ENCODE data around the gene LEPROT. TPM values are rescaled to one million over a fixed set of nuclear protein-coding genes. Genes with fewer than 3 reads are reported as not detected.
A peak's percentile ranks its signal among the peaks of the same experiment; 100 is the strongest.

LEPROT gene
- total RNA-seq, 1 donor from 2014 or later, result 158 TPM

DNA sequence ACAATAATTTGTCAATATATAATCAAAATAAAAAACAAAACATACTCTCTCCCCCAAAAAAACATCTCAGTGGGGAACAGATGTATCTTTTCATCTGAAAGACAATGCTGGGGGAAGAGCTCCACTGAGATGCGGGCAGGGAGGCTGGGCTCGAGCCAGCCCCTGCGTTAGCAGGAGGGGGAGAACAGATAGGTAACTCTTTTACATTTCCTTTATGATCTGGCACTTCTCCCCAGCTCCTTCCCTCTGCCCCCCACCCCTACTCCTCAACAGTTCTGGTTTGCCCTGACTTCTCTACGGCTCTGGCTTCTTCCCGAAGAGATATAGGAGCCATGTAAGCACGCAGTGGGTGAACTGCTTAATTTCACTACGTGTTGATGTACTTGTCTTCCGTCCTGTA is 12.4 kb downstream of the LEPROT start:
- H3K9me3 Mint-ChIP-seq (ENCODE audit: unreplicated experiment), result no peaks in the 10 kb centered on the region
- H3K27ac Mint-ChIP-seq (ENCODE audit: unreplicated experiment), result peak overlapping the region; percentile 20
- TF ChIP-seq, protein P1, sequence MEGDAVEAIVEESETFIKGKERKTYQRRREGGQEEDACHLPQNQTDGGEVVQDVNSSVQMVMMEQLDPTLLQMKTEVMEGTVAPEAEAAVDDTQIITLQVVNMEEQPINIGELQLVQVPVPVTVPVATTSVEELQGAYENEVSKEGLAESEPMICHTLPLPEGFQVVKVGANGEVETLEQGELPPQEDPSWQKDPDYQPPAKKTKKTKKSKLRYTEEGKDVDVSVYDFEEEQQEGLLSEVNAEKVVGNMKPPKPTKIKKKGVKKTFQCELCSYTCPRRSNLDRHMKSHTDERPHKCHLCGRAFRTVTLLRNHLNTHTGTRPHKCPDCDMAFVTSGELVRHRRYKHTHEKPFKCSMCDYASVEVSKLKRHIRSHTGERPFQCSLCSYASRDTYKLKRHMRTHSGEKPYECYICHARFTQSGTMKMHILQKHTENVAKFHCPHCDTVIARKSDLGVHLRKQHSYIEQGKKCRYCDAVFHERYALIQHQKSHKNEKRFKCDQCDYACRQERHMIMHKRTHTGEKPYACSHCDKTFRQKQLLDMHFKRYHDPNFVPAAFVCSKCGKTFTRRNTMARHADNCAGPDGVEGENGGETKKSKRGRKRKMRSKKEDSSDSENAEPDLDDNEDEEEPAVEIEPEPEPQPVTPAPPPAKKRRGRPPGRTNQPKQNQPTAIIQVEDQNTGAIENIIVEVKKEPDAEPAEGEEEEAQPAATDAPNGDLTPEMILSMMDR (IDR thresholded peaks at IDR 0.05), result no peak
- DNase-seq (ENCODE audit: extremely low spot score, unreplicated experiment), result no peak
- peaks cover 39% of the 10 kb centered on the region for H3K36me3 Mint-ChIP-seq (ENCODE audit: unreplicated experiment)
- no peaks in the 10 kb centered on the region for H3K27me3 Mint-ChIP-seq (ENCODE audit: unreplicated experiment)
- peaks cover 59% of the 10 kb centered on the region for H3K4me1 Mint-ChIP-seq (ENCODE audit: unreplicated experiment)
- H3K4me3 Mint-ChIP-seq (ENCODE audit: unreplicated experiment), result no peak overlapping the region

DNA sequence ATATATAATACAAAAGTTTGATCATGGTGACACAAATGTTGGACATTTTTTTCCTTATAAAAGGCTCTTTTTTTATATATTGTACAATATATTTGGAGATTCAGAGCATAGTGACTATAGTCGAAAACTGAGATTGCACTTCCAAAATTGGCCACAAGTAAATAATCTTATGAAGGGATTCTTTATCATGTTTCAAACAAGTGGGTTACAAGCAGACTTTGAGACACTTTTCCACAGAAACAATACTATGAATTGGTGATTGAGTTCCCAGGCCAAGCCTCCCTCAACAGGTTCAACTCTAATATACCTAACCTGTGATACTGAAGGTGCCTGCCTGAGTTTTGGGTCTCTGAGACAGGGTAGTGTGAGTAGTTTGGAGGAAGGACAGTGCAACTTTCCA is 13.8 kb downstream of the LEPROT start:
- DNase-seq (ENCODE audit: extremely low spot score, unreplicated experiment), result no peak
- TF ChIP-seq, protein P1 (IDR thresholded peaks at IDR 0.05), result peak; percentile 17
- no peaks in the 10 kb centered on the region for H3K9me3 Mint-ChIP-seq (ENCODE audit: unreplicated experiment)
- H3K4me1 Mint-ChIP-seq (ENCODE audit: unreplicated experiment), result peaks cover 54% of the 10 kb centered on the region
- H3K27ac Mint-ChIP-seq (ENCODE audit: unreplicated experiment), result no peak overlapping the region
- peaks cover 35% of the 10 kb centered on the region for H3K36me3 Mint-ChIP-seq (ENCODE audit: unreplicated experiment)
- H3K27me3 Mint-ChIP-seq (ENCODE audit: unreplicated experiment), result no peaks in the 10 kb centered on the region
- no peak overlapping the region for H3K4me3 Mint-ChIP-seq (ENCODE audit: unreplicated experiment)

GRCh38 chr1:65434760-65435159 is 14.3 kb downstream of the LEPROT start:
- H3K9me3 Mint-ChIP-seq (ENCODE audit: unreplicated experiment), result no peaks in the 10 kb centered on the region
- H3K4me1 Mint-ChIP-seq (ENCODE audit: unreplicated experiment), result peaks cover 49% of the 10 kb centered on the region
- DNase-seq (ENCODE audit: extremely low spot score, unreplicated experiment), result no peak
- H3K27ac Mint-ChIP-seq (ENCODE audit: unreplicated experiment), result peak overlapping the region; percentile 17
- H3K4me3 Mint-ChIP-seq (ENCODE audit: unreplicated experiment), result no peak overlapping the region
- H3K36me3 Mint-ChIP-seq (ENCODE audit: unreplicated experiment), result peaks cover 35% of the 10 kb centered on the region
- H3K27me3 Mint-ChIP-seq (ENCODE audit: unreplicated experiment), result no peaks in the 10 kb centered on the region
- TF ChIP-seq, protein P1 (IDR thresholded peaks at IDR 0.05), result no peak

GRCh38 chr1:65435987-65436386 is 15.5 kb downstream of the LEPROT start:
- TF ChIP-seq, protein P1 (IDR thresholded peaks at IDR 0.05), result no peak
- Mint-ChIP-seq H3K36me3 (ENCODE audit: unreplicated experiment) (peaks cover 28% of the 10 kb centered on the region), H3K4me1 (ENCODE audit: unreplicated experiment) (peaks cover 36% of the 10 kb centered on the region), H3K4me3 (ENCODE audit: unreplicated experiment) (no peak overlapping the region), H3K27me3 (ENCODE audit: unreplicated experiment) (no peaks in the 10 kb centered on the region), H3K27ac (ENCODE audit: unreplicated experiment) (peak overlapping the region; percentile 17), H3K9me3 (ENCODE audit: unreplicated experiment) (no peaks in the 10 kb centered on the region)
- no peak for DNase-seq (ENCODE audit: extremely low spot score, unreplicated experiment)

DNA sequence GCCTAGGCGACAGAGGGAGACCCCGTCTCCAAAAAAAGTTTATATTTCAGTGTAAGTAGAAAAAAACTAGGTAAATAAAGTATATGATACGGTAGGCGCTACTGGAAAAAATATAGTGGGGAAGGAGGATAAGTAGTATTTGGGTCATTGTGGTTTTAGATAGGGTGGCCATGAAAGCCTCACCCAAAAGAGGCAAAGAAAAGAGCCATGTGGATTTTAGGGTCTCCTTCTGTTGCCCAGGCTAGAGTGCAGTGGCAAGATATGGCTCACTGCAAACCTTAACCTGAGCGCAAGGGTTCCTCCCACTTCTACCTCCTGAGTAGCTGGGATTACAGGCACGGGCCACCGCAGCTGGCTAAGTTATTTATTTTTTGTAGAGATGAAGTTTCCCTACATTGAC is 17.1 kb downstream of the LEPROT start:
- TF ChIP-seq, protein P1 (IDR thresholded peaks at IDR 0.05), result no peak
- Mint-ChIP-seq H3K4me3 (ENCODE audit: unreplicated experiment) (no peak overlapping the region), H3K27ac (ENCODE audit: unreplicated experiment) (no peak overlapping the region), H3K36me3 (ENCODE audit: unreplicated experiment) (peaks cover 14% of the 10 kb centered on the region), H3K9me3 (ENCODE audit: unreplicated experiment) (peaks cover 11% of the 10 kb centered on the region), H3K4me1 (ENCODE audit: unreplicated experiment) (peaks cover 24% of the 10 kb centered on the region), H3K27me3 (ENCODE audit: unreplicated experiment) (no peaks in the 10 kb centered on the region)
- no peak for DNase-seq (ENCODE audit: extremely low spot score, unreplicated experiment)

Data from osteocyte (in vitro differentiated cells).